Esophagus squamous epithelium (tissue), 5 donors: ENCODE data around the gene SERPINA4. TPM values are rescaled to one million over a fixed set of nuclear protein-coding genes. Genes with fewer than 3 reads are reported as not detected.
A peak's percentile ranks its signal among the peaks of the same experiment; 100 is the strongest.

ENCODE experiments used
- DNase-seq: peaks from one replicate; lab custom pipeline; 2025; lab: John Stamatoyannopoulos, UW
- H3K27ac ChIP-seq, 4 donors: fragments of 200-600 bp; sonication (generic); one replicate each; pipeline ENCODE4 v1.5.1; 2016 to 2019; ENCODE audit warnings: mild to moderate bottlenecking in 1 of 4
- H3K27me3 ChIP-seq, 4 donors: fragments of 200-600 bp; sonication (generic); 1 replicate in 3 of 4; 2 replicates in 1 of 4; pipeline versions ENCODE4 v1.5.1 to v1.6.0; 2017 to 2021; ENCODE audit warnings: antibody characterized with exemption in 1 of 4
- H3K36me3 ChIP-seq, 3 donors: fragments of 200-600 bp; sonication (generic); one replicate each; pipeline ENCODE4 v1.5.1; 2016 to 2019
- H3K4me1 ChIP-seq, 3 donors: fragments of 200-600 bp; sonication (generic); one replicate each; pipeline ENCODE4 v1.5.1; 2017 to 2019
- H3K4me3 ChIP-seq, 4 donors: fragments of 200-600 bp; sonication (generic); 1 replicate in 3 of 4; 2 replicates in 1 of 4; pipeline ENCODE4 v1.5.1; 2016 to 2019; ENCODE audit warnings: mild to moderate bottlenecking in 2 of 4, moderate library complexity in 1 of 4
- H3K9me3 ChIP-seq, 3 donors: fragments of 200-600 bp; sonication (generic); one replicate each; pipeline ENCODE4 v1.5.1; 2016 to 2019
- POLR2A ChIP-seq, 4 donors: fragments of 450-650 bp; IDR thresholded peaks; one replicate each; pipeline ENCODE4 v1.6.1; 2017; ENCODE audit warnings: antibody characterized with exemption in 4 of 4, mild to moderate bottlenecking in 4 of 4, moderate library complexity in 3 of 4
- WGBS, 2 donors: methylation state at CpG; one replicate each; pipeline ENCODE4 v1.1.5; 2018; 5-methylcytosine and 5-hydroxymethylcytosine counted together
- intact Hi-C: fragments of 100-400 bp; cut with DNase I; formaldehyde crosslinking; loops from one replicate; pipeline ENCODE4 v1.15.0; 2022
- total RNA-seq, 4 donors: library from RNA; depleted of rRNA; stranded (reverse); fragments of >200 nt; gene quantifications; one replicate each; pipeline ENCODE4 v1.1.0, GENCODE V29; 2016
- TF ChIP-seq, protein P1 (sequence below), 6 experiments: fragments of 450-650 bp in 4 of 6; fragments of 200-600 bp in 2 of 6; sonication (generic) in 2 of 6; IDR thresholded peaks; one replicate each; pipeline ENCODE4 v1.5.1; 2016 to 2019; ENCODE audit warnings: antibody characterized with exemption in 6 of 6, mild to moderate bottlenecking in 4 of 6, moderate library complexity in 4 of 6
- donor health status: DM: yes; HTN: yes; CAD: no.

SERPINA4 gene
- total RNA-seq, 4 donors from 2014 or later: not detected

DNA sequence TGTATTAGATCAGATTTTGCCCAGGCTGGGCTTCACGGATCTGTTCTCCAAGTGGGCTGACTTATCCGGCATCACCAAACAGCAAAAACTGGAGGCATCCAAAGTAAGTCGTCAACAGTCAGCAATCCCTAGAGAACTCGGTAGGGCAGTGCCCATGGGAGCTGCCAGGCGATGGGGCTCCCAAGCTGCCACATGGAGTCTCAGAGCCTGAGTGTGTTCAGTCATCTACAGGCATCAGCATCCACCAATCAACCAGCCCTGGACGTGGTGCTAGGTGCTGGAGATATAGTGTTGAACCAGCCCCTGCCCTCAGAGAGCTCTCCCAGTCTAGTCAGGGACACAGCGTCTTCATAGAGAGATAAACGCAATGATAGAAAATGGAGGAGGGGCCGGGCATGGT is 6.9 kb downstream of the SERPINA4 start:
- Histone ChIP-seq H3K4me3 (no peak overlapping the region), H3K27ac (no peak overlapping the region), H3K27me3 (no peaks in the 10 kb centered on the region), H3K36me3 (no peaks in the 10 kb centered on the region), H3K9me3 (no peaks in the 10 kb centered on the region), H3K4me1 (peaks cover 0 to 12% (median 0%) of the 10 kb centered on the region in 3 donors)
- intact Hi-C loops: no loop called here
- WGBS, 2 donors: 77 to 84% methylated on average over 8 to 9 of the region's 9 CpGs
- TF ChIP-seq, protein P1, sequence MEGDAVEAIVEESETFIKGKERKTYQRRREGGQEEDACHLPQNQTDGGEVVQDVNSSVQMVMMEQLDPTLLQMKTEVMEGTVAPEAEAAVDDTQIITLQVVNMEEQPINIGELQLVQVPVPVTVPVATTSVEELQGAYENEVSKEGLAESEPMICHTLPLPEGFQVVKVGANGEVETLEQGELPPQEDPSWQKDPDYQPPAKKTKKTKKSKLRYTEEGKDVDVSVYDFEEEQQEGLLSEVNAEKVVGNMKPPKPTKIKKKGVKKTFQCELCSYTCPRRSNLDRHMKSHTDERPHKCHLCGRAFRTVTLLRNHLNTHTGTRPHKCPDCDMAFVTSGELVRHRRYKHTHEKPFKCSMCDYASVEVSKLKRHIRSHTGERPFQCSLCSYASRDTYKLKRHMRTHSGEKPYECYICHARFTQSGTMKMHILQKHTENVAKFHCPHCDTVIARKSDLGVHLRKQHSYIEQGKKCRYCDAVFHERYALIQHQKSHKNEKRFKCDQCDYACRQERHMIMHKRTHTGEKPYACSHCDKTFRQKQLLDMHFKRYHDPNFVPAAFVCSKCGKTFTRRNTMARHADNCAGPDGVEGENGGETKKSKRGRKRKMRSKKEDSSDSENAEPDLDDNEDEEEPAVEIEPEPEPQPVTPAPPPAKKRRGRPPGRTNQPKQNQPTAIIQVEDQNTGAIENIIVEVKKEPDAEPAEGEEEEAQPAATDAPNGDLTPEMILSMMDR (IDR thresholded peaks at IDR 0.05): no peak
- TF ChIP-seq POLR2A (IDR thresholded peaks at IDR 0.05): no peak
- DNase-seq: no peak

DNA sequence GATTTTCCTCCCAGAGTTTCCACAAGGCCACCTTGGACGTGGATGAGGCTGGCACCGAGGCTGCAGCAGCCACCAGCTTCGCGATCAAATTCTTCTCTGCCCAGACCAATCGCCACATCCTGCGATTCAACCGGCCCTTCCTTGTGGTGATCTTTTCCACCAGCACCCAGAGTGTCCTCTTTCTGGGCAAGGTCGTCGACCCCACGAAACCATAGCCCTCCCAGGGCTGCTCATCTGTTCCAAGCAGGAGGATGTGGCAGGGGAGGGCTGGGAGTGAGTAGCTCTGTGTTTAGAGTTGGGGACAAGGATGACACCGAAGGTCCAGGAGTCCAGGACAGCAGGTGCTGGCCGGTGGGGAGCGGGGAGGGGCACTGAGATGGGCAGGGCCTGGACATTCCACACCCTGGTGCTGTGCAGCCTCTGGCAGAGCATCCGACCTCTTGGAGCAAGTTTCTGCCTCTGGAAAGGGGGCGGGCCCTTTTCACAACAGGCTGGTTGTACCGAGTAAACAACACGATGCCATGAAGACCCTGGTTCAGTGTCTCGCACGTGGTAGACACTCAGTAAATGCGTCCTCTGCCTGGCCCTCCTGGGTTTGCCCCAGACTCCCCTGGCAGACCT is 8.2 kb downstream of the SERPINA4 start:
- Histone ChIP-seq H3K9me3 (no peaks in the 10 kb centered on the region), H3K4me3 (no peak overlapping the region), H3K4me1 (peaks cover 0 to 12% (median 0%) of the 10 kb centered on the region in 3 donors), H3K27ac (no peak overlapping the region), H3K36me3 (no peaks in the 10 kb centered on the region), H3K27me3 (no peaks in the 10 kb centered on the region)
- intact Hi-C loops: no loop called here
- TF ChIP-seq, protein P1 (IDR thresholded peaks at IDR 0.05): no peak
- no peak for TF ChIP-seq POLR2A (IDR thresholded peaks at IDR 0.05)
- no peak for DNase-seq
- 73 to 87% methylated on average over 5 to 13 of the region's 20 CpGs for WGBS, 2 donors

GRCh38 chr14:94570002-94570400 is 8.8 kb downstream of the SERPINA4 start:
- Histone ChIP-seq H3K9me3 (no peaks in the 10 kb centered on the region), H3K4me1 (peaks cover 0 to 12% (median 0%) of the 10 kb centered on the region in 3 donors), H3K27ac (no peak overlapping the region), H3K27me3 (no peaks in the 10 kb centered on the region), H3K4me3 (no peak overlapping the region), H3K36me3 (no peaks in the 10 kb centered on the region)
- no peak for DNase-seq
- 70% methylated on average over 2 of the region's 6 CpGs; no CpG with 5 or more reads in 1 of the 2 donors for WGBS, 2 donors
- no peak for TF ChIP-seq POLR2A (IDR thresholded peaks at IDR 0.05)
- TF ChIP-seq, protein P1 (IDR thresholded peaks at IDR 0.05): no peak
- intact Hi-C loops: no loop called here

GRCh38 chr14:94570440-94570839 is 9.2 kb downstream of the SERPINA4 start:
- WGBS, 2 donors: 65 to 88% methylated on average over 2 to 5 of the region's 9 CpGs
- intact Hi-C loops: no loop called here
- peaks cover 0 to 12% (median 0%) of the 10 kb centered on the region in 3 donors for H3K4me1 ChIP-seq
- H3K4me3 ChIP-seq: no peak overlapping the region
- no peaks in the 10 kb centered on the region for H3K36me3 ChIP-seq
- H3K27me3 ChIP-seq: no peaks in the 10 kb centered on the region
- no peak for DNase-seq
- H3K9me3 ChIP-seq: no peaks in the 10 kb centered on the region
- TF ChIP-seq, protein P1 (IDR thresholded peaks at IDR 0.05): no peak
- no peak for TF ChIP-seq POLR2A (IDR thresholded peaks at IDR 0.05)
- H3K27ac ChIP-seq: no peak overlapping the region

- Histone ChIP-seq H3K36me3 (no peaks in the 10 kb centered on the region), H3K9me3 (no peaks in the 10 kb centered on the region), H3K4me3 (no peak overlapping the region), H3K27me3 (no peaks in the 10 kb centered on the region), H3K27ac (peak overlapping the region in 3 of 4 donors; percentile 25 to 54 (median 34)), H3K4me1 (peaks cover 0 to 12% (median 0%) of the 10 kb centered on the region in 3 donors)
- intact Hi-C loops: no loop called here
- TF ChIP-seq, protein P1 (IDR thresholded peaks at IDR 0.05): no peak
- TF ChIP-seq POLR2A (IDR thresholded peaks at IDR 0.05): no peak
- DNase-seq: no peak
- WGBS, 2 donors: 33 to 92% methylated on average over 2 to 4 of the region's 7 CpGs
Observed at GRCh38 chr14:94571395-94571794, 10.2 kb downstream of the SERPINA4 start.
